C1 segment of cervical spinal cord (tissue), 14 donors: ENCODE measurements around the gene CHRDL2.
"Not testable (repeated sequence)": the region's sequence is repeated elsewhere in the genome, so short reads cannot be mapped to it uniquely, and the experiment has no call there.

Source experiments
- DNase-seq, 14 donors: peaks; one replicate each; lab custom pipeline; 2025; lab: John Stamatoyannopoulos, UW

Gene CHRDL2

DNA sequence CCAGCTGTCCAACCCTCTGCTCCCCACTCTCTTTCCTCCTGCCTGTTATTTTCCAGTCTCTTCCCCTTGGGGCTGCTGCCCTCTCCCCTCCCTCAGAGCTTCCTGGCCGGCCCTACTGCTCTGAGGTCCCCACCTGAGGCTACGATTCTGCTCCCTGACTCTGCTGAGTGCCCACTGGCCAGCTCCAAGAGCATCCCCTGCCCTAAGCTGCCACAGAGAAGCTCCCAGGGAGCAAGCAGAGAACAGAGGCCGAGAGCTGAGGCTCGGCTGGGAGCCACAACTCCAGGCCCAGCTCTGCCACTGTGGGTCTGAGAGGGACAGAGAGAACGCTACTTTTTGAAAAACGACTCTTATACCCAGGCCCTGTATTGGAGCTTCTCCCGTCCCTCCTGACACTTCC lies 61.1 kb downstream of the CHRDL2 start:
- no peak for DNase-seq

DNA sequence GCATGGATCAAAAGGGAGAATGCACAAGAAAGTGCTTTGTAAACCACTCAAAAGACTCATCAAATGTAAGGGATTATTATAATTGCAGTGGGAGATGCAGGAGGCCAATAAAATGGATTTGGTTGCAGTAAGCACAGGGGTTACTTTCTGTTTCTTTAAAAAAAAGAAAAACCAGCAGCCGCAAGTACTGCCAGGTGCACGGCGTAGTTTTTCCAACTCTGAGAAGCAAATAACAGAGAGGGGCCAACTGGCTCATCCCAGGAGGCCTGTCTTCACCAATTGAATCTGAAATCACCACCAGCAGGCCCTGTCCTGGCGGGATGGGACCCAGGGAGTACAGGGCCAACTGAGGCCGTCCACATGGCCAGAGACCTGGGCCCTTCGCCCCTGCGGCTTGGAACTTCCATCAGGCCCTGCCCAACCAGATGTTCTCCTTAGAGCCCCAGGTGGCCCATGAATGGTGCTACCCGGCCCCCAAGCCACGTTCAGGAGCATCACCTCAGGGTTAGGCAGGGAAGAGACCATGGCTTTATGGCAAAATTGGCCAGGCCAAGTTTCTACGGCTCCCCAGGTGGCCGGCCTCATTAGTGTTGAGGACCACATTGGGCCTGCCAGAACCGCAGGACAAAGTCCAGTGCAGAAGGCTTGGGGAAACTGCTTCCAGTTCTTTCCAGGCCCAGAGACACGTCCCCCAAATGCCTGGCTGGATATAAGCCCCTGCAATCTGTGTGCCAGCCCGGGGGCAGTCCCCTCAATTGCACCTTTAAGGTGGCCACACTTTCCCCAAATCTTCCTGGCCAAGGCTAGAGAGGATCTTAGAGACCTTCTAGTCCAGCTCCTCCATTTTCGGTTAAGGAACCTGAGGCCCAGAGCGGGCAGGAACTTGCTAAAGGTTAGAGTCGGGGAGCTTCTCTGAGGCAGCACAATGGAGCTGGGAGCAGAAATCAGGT lies 61.7 kb downstream of the CHRDL2 start:
- DNase-seq: no peak

GRCh38 chr11:74663315-74663714 lies 67.9 kb downstream of the CHRDL2 start:
- DNase-seq: no peak

DNA sequence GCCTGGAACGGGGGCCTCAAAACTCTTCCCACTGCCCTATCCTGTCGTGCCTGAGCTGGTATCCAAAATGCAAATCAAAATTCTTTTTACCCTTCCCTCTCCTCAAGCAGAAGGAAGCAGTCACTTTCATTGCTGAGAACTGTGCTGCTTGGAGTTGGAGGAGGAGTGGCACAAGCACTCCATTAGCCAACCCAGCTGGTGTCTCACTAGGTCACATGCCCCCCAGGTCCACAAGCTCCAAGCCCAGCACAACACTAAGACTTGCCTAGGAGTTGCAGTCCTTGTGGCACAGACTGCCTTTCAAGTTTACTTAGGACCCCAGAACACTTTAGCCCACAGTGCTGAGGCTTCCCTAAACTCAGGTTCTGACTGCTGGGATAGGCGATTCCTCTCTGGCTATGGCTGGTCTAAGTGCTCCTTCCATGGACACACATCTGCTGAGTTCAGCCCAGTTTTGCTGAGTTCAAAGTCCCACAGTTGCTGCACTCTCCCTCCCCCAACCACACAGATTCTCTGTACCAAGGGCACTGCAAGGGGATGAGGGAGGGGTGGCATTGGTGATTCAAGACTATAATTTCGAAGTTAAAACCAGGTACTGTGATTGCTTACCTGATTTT lies 68.6 kb downstream of the CHRDL2 start:
- no peak for DNase-seq

DNA sequence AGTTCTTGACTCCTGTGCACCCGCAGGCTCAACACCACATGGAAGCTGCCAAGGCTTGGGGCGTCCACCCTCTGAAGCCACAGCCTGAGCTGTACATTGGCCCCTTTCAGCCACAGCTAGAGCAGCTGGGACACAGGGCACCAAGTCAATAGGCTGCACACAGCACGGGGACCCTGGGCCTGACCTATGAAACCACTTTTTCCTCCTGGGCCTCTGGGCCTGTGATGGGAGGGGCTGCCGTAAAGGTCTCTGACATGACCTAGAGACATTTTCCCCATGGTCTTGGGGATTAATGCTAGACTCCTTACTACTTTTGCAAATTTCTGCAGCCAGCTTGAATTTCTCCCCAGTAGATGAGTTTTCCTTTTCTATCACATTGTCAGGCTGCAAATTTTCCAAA lies 72.1 kb downstream of the CHRDL2 start:
- DNase-seq: not testable (repeated sequence)

DNA sequence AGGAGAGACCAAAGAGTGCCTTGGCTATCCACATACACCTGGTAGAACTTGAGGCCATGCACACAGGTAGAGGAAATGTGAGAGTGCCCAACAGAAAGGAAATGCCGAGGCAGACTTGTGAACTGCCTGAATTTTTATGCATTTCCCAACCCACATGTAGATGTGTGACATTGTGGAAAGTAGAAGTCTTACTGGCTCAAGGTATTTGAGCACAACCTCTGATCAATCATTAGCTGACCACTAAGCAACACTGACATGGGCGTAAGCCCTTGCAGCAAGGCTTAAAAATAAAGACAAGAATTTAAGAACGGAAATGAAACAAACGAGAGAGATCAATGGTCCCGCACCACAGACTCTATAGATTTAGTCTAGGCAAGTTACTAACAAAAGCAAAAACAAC lies 76.2 kb downstream of the CHRDL2 start:
- no peak for DNase-seq

DNA sequence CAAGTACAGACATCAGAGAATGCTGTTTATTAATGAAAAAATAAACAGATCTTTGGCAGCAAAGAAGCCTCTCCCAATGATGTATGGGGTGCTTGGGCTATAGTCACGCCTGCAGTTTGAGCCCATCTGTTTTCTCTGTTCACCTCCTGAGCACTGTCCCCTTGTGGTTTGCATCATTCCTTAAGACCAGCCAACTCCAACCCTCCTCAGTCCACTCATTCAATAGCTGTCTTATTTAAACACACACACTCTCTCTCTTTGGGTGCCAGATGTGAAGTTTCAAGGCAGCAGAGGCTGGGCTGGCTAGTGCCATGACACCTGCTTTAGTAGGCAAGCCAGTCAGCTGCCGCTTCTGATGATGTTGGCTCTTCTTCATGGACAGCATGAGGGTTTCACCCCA lies 80.7 kb downstream of the CHRDL2 start:
- no peak for DNase-seq

GRCh38 chr11:74648894-74649293 lies 82.3 kb downstream of the CHRDL2 start:
- DNase-seq: no peak

DNA sequence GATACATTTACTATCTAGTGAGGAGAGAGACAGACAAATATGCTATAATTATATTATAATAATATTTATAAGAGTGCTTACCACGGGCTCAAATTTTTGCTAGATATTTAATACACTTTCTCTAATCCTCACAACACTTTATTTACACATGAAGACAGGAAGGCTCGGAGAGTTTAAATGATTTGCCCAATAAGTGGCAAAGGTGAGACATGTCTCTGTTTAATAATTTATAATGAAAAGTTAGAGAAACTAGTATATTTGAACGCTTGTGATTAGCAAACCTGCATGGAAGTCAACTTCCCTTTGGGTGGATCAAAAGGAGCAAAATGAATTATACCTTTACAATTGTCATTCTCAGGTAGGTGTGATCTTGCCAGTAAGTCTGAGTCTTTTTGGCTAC lies 83.4 kb downstream of the CHRDL2 start:
- no peak for DNase-seq

- DNase-seq: no peak
Observed at GRCh38 chr11:74647404-74647803, 83.8 kb downstream of the CHRDL2 start.

DNA sequence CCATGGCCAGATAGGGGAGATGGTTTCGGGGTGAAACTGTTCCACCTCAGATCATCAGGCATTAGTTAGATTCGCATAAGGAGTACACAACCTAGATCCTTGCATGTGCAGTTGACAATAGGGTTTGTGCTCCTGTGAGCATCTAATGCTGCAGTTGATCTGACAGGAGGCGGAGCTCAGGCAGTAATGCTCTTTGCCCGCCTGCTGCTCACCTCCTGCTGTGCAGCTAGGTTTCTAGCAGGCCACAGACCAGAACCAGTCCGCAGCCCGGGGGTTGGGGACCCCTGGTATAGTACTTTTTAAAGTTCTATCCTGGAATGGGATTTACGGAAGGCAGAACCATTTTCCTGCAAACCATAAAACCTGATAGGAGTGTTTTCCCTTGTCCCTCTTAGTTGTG lies 84.3 kb downstream of the CHRDL2 start:
- DNase-seq: no peak
